HG02571 (cell line): Measurements from ENCODE around the gene GSE1.

Experiments
- ATAC-seq: cut with Tn5 transposase; IDR thresholded peaks from one replicate; pipeline ENCODE4 v1.9.1; 2021; ENCODE audit warnings: mild to moderate bottlenecking, moderate library complexity; ENCODE audit not compliant: unreplicated experiment

Gene GSE1

DNA sequence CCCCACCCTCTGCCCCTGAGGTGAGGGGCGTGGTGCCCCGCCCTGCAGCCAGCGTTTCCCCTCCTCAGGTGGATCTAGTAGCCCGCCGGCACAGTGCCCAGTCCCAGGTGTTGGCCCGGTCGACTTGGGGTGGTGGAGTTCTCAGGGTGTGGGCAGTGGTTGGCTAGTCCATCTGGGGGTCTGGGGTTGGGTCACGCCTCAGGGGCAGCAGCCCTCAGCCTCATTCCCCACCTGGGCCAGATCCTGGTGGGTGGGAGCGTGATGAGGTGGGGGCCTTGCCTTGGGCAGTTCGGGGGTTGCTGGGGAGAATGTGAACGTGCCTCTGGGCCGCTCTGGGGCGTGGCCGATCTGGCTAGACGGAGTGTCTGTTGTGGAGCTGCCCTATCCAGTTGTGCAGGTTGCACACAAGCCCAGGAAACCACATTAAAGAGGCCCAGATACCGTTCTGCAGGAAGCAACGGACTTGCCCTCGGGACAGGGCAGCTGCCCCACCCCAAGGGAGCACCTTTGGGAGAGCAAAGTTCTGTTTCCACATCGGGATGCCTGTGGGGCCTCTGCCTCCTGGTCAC, 32.0 kb downstream of the GSE1 start:
- no peak for ATAC-seq

GRCh38 chr16:85646358-85646907, 33.3 kb downstream of the GSE1 start:
- ATAC-seq: no peak

GRCh38 chr16:85646976-85647375, 33.9 kb downstream of the GSE1 start:
- ATAC-seq: no peak

GRCh38 chr16:85648070-85648714, 35.1 kb downstream of the GSE1 start:
- ATAC-seq: no peak

- ATAC-seq: no peak
Measured at GRCh38 chr16:85648805-85649204, 35.7 kb downstream of the GSE1 start.

- ATAC-seq: no peak
Measured at GRCh38 chr16:85649411-85650134, 36.5 kb downstream of the GSE1 start.

DNA sequence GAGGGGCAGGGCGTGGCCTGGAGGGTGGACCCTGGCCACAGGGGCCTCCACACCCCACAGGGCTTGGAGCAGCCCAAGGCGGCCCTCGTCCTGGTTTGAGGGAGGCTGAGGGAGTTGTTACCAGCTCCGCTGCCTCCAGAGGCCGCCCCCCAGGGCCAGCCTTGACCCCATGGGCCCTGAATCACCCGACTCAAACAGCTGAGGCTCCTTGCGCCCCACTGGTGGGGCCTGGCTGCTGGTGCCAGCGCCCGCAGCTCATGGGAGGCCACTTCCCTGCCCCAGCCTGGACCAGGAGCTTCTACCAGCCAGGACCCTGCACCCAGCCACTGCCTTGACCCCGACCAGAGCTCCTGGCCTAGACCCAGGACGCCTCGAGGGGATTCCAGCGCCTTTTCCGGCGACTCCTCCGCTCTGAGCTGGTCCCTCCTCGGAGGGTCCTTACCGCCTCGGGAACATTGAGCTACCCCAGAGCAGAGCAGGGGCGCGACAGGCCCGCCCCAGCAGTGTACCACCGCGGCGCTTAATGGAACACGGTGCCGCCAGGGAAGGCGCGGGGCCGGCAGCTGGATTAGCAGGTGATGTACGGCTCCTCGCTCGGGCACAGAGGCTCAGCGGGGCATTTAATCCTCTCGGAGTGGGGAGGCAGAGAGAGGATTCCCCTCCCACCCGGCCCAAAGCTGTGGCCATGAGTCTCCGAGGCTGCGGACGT, 37.2 kb downstream of the GSE1 start:
- ATAC-seq: no peak

DNA sequence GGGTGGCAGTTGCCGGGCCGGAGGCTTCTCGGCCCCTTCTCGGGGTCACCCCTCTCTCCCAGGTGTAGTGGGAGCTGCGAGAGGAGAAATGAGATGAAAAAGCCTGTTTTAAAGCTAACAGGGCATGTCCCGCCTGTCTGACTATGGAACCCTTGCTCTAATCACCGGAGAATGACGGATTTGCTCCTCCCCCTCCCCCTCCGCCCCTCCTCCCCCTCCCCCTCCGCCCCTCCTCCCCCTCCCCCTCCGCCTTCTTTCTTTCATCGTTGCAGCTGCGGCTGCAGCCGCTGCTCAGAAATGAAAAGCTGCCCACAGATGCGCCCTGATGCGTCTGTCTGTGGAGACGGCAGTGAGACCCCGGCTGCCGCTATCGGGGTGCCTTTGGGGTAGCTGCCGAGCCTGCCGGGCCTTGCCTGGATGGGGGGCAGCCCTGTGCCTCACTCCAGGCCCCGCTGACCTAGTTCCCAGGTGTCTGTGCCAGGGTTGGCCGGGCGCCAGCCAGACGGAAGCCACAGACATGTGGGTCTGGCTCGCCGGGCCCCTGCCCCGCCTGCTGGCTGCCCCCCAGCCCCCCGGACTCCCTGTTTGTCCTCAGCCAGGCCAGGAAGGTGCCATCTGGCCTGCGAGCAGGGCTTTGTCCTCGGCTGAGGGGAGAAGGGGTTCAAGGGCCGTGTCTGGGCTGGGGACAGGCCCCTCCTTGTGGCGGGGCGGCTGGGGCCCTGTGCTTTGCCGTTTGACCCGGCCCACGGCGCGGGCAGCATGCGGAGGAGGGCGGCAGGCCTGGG, 37.9 kb downstream of the GSE1 start:
- no peak for ATAC-seq

DNA sequence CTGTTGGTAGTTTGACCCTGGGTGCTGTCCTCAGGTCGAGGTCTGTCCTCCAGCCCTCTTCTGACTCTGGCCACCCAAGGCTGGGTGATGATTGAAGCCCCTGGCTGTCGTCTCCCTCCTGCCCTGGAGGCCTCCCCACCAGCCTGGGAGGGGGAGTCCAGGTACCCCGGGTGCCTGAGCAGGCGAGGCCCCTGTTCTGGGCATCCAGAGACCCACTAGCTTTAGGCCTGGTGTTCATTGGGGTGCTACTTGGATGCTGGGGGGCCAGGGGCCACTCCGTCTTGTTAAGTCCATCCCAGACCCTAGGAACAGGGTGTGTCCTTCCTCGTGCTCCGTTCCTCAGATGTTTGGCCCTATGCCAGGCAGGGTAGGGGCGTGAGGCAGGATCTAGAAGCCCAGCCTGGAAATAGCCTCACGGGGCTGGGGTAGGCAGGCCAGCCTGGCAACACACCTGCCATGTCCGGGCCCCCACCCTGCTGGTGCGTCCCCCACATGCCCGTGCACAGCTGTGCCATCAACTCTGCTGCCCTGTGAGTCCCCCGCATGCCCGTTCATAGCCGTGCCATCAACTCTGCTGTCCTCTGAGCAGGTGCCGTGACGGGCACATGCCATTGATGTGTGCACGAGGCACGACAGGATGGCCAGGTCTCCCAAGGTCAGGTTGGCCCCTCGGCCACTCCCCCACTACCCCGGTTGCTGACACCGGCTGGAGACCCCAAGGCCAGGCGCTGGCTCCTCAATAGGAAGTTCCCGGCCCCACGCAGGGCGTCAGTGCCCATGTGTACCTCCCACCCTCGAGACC, 38.7 kb downstream of the GSE1 start:
- no peak for ATAC-seq

GRCh38 chr16:85652431-85653221, 39.5 kb downstream of the GSE1 start:
- ATAC-seq: no peak

GRCh38 chr16:85653290-85653891, 40.3 kb downstream of the GSE1 start:
- ATAC-seq: no peak

- ATAC-seq: no peak
Measured at GRCh38 chr16:85654251-85655095, 41.4 kb downstream of the GSE1 start.

DNA sequence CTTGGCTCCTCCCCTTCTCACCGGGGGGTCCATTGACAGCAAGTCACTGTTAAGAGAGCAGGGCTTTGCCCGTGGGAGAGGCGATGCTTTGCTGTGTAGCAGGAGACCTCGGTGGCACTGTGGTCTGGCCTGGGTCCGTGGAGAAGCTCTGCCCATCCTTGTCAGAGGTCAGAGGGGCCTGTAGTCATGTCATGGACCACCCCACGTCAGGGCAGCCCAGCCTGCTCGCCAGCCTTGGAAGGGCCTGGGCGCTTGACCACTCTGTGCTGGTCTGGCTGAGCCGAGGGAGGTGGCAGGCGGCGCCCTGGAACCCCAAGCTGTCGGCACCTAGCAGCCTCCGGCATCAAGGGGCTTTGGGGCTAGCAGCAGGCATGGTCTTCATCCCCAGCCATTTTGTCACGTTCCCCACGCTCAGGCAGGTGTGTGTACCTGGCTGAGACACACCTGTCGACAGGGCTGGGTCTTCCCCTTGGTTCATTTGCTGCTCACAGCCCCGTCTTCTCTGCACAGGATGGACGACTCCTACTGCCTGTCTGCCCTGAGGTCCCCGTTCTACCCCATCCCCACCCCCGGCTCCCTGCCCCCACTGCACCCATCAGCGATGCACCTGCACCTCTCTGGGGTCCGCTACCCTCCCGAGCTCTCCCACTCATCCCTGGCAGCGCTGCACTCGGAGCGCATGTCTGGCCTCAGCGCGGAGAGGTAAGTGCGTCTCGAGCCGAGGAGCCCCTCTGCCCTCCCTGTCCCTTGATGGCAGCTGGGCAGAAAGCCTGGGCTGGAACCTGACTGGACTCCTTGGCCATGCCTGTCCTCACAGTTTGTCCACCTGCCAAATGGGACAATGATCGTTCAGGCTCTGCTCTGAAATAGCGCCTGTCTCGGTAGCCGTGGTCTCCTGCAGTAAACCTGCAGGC, 42.4 kb downstream of the GSE1 start:
- no peak for ATAC-seq

DNA sequence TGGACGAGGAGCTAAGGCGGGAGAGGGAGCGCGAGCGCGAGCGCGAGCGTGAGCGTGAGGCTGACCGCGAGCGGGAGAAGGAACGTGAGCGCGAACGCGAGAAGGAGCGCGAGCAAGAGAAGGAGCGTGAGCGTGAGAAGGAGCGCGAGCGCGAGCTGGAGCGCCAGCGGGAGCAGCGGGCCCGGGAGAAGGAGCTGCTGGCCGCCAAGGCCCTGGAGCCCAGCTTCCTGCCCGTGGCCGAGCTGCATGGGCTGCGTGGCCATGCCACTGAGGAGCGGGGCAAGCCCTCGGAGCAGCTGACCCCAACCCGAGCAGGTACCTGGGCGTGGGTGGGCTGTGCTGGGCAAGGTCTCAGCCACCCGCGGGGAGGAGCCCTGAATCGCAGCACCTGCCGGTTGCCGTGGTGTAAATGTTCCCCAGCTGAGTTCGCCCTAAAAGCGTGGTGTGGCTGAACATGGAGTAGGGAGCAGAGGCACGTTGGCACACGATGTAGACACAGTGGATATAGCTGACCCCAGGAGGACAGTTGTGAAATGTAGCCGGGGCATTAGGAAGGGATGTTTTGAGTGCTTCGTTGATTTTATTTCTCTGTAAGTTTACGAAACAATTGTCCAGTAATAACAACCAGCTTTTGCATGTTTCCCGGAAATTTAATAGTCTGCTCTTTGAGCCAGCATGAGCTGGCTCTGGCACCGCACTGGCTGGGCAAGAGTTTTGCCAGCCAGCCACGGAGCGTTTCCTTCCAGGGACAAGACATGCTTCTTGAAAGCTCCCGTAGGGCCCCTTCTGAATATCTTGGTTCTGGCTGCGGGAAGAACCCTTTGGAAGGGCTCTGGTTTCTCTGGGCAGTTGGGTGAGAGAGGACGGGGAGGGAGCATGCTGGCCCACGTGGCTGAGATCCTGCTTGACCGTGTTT, 43.5 kb downstream of the GSE1 start:
- no peak for ATAC-seq

GRCh38 chr16:85657267-85657650, 44.1 kb downstream of the GSE1 start:
- no peak for ATAC-seq

DNA sequence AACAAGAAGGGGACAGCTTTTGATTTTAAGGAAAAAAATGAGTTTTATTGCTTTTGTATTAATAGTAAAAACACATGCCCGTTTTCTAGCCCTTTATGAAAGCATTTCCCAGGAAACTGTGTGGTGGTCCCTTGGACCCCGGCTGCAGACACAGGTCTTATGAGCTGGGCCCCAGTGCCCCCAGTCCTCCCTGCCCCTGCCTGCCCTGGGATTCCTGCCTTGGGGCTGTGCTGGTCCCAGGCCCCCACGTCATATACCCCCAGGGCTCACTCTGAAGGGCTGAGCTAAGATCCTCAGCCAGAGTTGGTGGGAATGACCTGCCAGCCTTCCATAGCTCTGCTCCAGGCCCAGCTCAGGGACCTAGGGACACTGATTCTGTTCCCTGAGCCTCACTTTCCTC, 44.9 kb downstream of the GSE1 start:
- ATAC-seq: no peak
